Spinal cord (tissue), 10 donors: ENCODE data around the gene ERCC2. TPM values are rescaled to one million over a fixed set of nuclear protein-coding genes. Genes with fewer than 3 reads are reported as not detected.
"Not testable (repeated sequence)": the region's sequence is repeated elsewhere in the genome, so short reads cannot be mapped to it uniquely, and the experiment has no call there.

Experiments used
- DNase-seq, 6 donors: peaks; one replicate each; pipeline versions ENCODE4 v3.0.0 to v3.0.0-alpha.2; 2013 to 2015; ENCODE audit warnings: low spot score in 6 of 6, low read depth in 4 of 6
- H3K27ac ChIP-seq: one replicate; pipeline ENCODE4 v1.5.1; 2013; ENCODE audit warnings: low read depth, low read length, control low read depth
- H3K27me3 ChIP-seq: one replicate; pipeline ENCODE4 v1.6.1; 2013; ENCODE audit warnings: low read length; ENCODE audit not compliant: control insufficient read depth, insufficient read depth
- H3K36me3 ChIP-seq: one replicate; pipeline ENCODE4 v1.6.1; 2013; ENCODE audit warnings: low read length; ENCODE audit not compliant: control insufficient read depth, insufficient read depth
- H3K4me1 ChIP-seq: one replicate; pipeline ENCODE4 v1.6.1; 2013; ENCODE audit warnings: low read length; ENCODE audit not compliant: control insufficient read depth, insufficient read depth
- H3K4me3 ChIP-seq: one replicate; pipeline ENCODE4 v1.5.1; 2013; ENCODE audit warnings: low read depth, low read length, control low read depth
- H3K9me3 ChIP-seq: one replicate; pipeline ENCODE4 v1.6.1; 2013; ENCODE audit warnings: low read length; ENCODE audit not compliant: control insufficient read depth, insufficient read depth
- WGBS: methylation state at CpG from one replicate; pipeline ENCODE4 v1.1.5; 2013; ENCODE audit warnings: missing lambda C conversion rate; ENCODE audit not compliant: insufficient coverage; 5-methylcytosine and 5-hydroxymethylcytosine counted together
- polyA plus RNA-seq, 2 donors: library from polyadenylated mRNA; unstranded; fragments of 120-200 nt; gene quantifications; one replicate each; pipeline ENCODE4 v1.2.1, GENCODE V29; 2013; ENCODE audit not compliant: insufficient read length in 2 of 2
- total RNA-seq, 2 donors: library from RNA; depleted of rRNA in 1 of 2; stranded (reverse); fragments of 120-200 nt in 1 of 2; fragments of >200 nt in 1 of 2; gene quantifications; one replicate each; pipeline versions ENCODE4 v1.2.3 to v1.2.4, GENCODE V29; 2013 to 2014
- donor health status: healthy.

The ERCC2 gene
- total and polyA plus RNA-seq, 4 donors = 14.6 to 47.0 (median 28.1) TPM

GRCh38 chr19:45309322-45309721 lies 61.1 kb downstream of the ERCC2 start:
- H3K36me3 ChIP-seq, H3K27ac ChIP-seq, H3K4me1 ChIP-seq, H3K27me3 ChIP-seq, H3K4me3 ChIP-seq, H3K9me3 ChIP-seq, DNase-seq: not testable (repeated sequence)
- WGBS = 87% methylated on average over 8 of the region's 8 CpGs

GRCh38 chr19:45307361-45307760 lies 63.0 kb downstream of the ERCC2 start:
- 89% methylated on average over 18 of the region's 19 CpGs for WGBS

GRCh38 chr19:45306518-45307027 lies 63.8 kb downstream of the ERCC2 start:
- Histone ChIP-seq H3K36me3 (peaks cover 24% of the 10 kb centered on the region), H3K27ac (no peak overlapping the region), H3K4me3 (no peak overlapping the region), H3K4me1 (no peaks in the 10 kb centered on the region), H3K27me3 (no peaks in the 10 kb centered on the region), H3K9me3 (no peaks in the 10 kb centered on the region)
- DNase-seq = no peak
- WGBS = 77% methylated on average over 18 of the region's 18 CpGs

More at GRCh38 chr19:45307361-45307760, 63.0 kb downstream of the ERCC2 start:
- Histone ChIP-seq H3K4me3 (no peak overlapping the region), H3K27me3 (no peaks in the 10 kb centered on the region), H3K27ac (no peak overlapping the region), H3K4me1 (no peaks in the 10 kb centered on the region), H3K36me3 (peaks cover 16% of the 10 kb centered on the region), H3K9me3 (no peaks in the 10 kb centered on the region)
- no peak for DNase-seq

GRCh38 chr19:45306040-45306439 lies 64.3 kb downstream of the ERCC2 start:
- Histone ChIP-seq H3K27me3 (no peaks in the 10 kb centered on the region), H3K27ac (no peak overlapping the region), H3K36me3 (peaks cover 28% of the 10 kb centered on the region), H3K9me3 (no peaks in the 10 kb centered on the region), H3K4me1 (no peaks in the 10 kb centered on the region), H3K4me3 (no peak overlapping the region)
- DNase-seq = no peak
- WGBS = 65% methylated on average over 7 of the region's 9 CpGs

- peaks cover 28% of the 10 kb centered on the region for H3K36me3 ChIP-seq
- H3K27ac ChIP-seq = no peak overlapping the region
- no peaks in the 10 kb centered on the region for H3K9me3 ChIP-seq
- peak in 1 of 6 donors; percentile 11 for DNase-seq
- H3K4me1 ChIP-seq = no peaks in the 10 kb centered on the region
- H3K4me3 ChIP-seq = no peak overlapping the region
- H3K27me3 ChIP-seq = no peaks in the 10 kb centered on the region
- no CpG with 5 or more reads among the region's 5 CpGs for WGBS
Measured at GRCh38 chr19:45305421-45305820, 65.0 kb downstream of the ERCC2 start.

- no peak overlapping the region for H3K27ac ChIP-seq
- H3K27me3 ChIP-seq = no peaks in the 10 kb centered on the region
- no peaks in the 10 kb centered on the region for H3K4me1 ChIP-seq
- H3K36me3 ChIP-seq = peaks cover 31% of the 10 kb centered on the region
- H3K4me3 ChIP-seq = no peak overlapping the region
- 94% methylated on average over 3 of the region's 4 CpGs for WGBS
- DNase-seq = no peak
- H3K9me3 ChIP-seq = no peaks in the 10 kb centered on the region
Measured at GRCh38 chr19:45305007-45305406, 65.4 kb downstream of the ERCC2 start.

- peaks cover 37% of the 10 kb centered on the region for H3K36me3 ChIP-seq
- no peak for DNase-seq
- no peak overlapping the region for H3K27ac ChIP-seq
- H3K4me1 ChIP-seq = no peaks in the 10 kb centered on the region
- no peaks in the 10 kb centered on the region for H3K27me3 ChIP-seq
- WGBS = 79% methylated on average over 4 of the region's 4 CpGs
- H3K4me3 ChIP-seq = no peak overlapping the region
- no peaks in the 10 kb centered on the region for H3K9me3 ChIP-seq
Measured at GRCh38 chr19:45304141-45304926, 66.0 kb downstream of the ERCC2 start.

- no peak for DNase-seq
- Histone ChIP-seq H3K4me3 (no peak overlapping the region), H3K27me3 (no peaks in the 10 kb centered on the region), H3K36me3 (peaks cover 45% of the 10 kb centered on the region), H3K27ac (no peak overlapping the region), H3K9me3 (no peaks in the 10 kb centered on the region), H3K4me1 (no peaks in the 10 kb centered on the region)
- WGBS = 97% methylated on average over 4 of the region's 12 CpGs
Measured at GRCh38 chr19:45303269-45304060, 66.9 kb downstream of the ERCC2 start.

- H3K36me3 ChIP-seq = peaks cover 54% of the 10 kb centered on the region
- DNase-seq = no peak
- no peaks in the 10 kb centered on the region for H3K4me1 ChIP-seq
- no peaks in the 10 kb centered on the region for H3K9me3 ChIP-seq
- H3K4me3 ChIP-seq = no peak overlapping the region
- no peak overlapping the region for H3K27ac ChIP-seq
- 95% methylated on average over 8 of the region's 27 CpGs for WGBS
- H3K27me3 ChIP-seq = no peaks in the 10 kb centered on the region
Measured at GRCh38 chr19:45302416-45302815, 68.0 kb downstream of the ERCC2 start.
